Ascending aorta (tissue), 2 donors: ENCODE data around the gene ATXN3. TPM values are rescaled to one million over a fixed set of nuclear protein-coding genes. Genes with fewer than 3 reads are reported as not detected.

ENCODE experiments used
- DNase-seq, 2 donors: peaks; one replicate each; pipeline ENCODE4 v3.0.0-alpha.2; 2019; ENCODE audit warnings: low spot score in 2 of 2
- H3K27ac ChIP-seq, 2 donors: fragments of 200-600 bp; sonication (generic); one replicate each; pipeline ENCODE4 v1.5.1; 2016 to 2017; ENCODE audit warnings: mild to moderate bottlenecking in 1 of 2
- H3K27me3 ChIP-seq: fragments of 200-600 bp; sonication (generic); one replicate; pipeline ENCODE4 v1.5.1; 2017
- H3K36me3 ChIP-seq, 2 donors: fragments of 200-600 bp; sonication (generic); one replicate each; pipeline ENCODE4 v1.5.1; 2016
- H3K4me1 ChIP-seq, 2 donors: fragments of 200-600 bp; sonication (generic); one replicate each; pipeline ENCODE4 v1.5.1; 2016 to 2017; ENCODE audit warnings: mild to moderate bottlenecking in 1 of 2
- H3K4me3 ChIP-seq, 2 donors: fragments of 200-600 bp; sonication (generic); one replicate each; pipeline ENCODE4 v1.5.1; 2016 to 2017; ENCODE audit warnings: mild to moderate bottlenecking in 1 of 2
- H3K9me3 ChIP-seq, 2 donors: fragments of 200-600 bp; sonication (generic); one replicate each; pipeline ENCODE4 v1.5.1; 2016
- intact Hi-C: fragments of 100-400 bp; cut with DNase I; formaldehyde crosslinking; loops from one replicate; pipeline ENCODE4 v1.15.1; 2023
- total RNA-seq: library from RNA; depleted of rRNA; stranded (reverse); fragments of >200 nt; gene quantifications from one replicate; pipeline ENCODE4 v1.1.0, GENCODE V29; 2016
- TF ChIP-seq, protein P1 (sequence below), 3 experiments: fragments of 200-600 bp in 2 of 3; fragments of 450-650 bp in 1 of 3; sonication (generic) in 2 of 3; IDR thresholded peaks; one replicate each; pipeline ENCODE4 v1.5.1; 2016 to 2019; ENCODE audit warnings: antibody characterized with exemption in 3 of 3, mild to moderate bottlenecking in 1 of 3, moderate library complexity in 1 of 3

The ATXN3 gene
- total RNA-seq, 1 donor from 2014 or later = 90.4 TPM

DNA sequence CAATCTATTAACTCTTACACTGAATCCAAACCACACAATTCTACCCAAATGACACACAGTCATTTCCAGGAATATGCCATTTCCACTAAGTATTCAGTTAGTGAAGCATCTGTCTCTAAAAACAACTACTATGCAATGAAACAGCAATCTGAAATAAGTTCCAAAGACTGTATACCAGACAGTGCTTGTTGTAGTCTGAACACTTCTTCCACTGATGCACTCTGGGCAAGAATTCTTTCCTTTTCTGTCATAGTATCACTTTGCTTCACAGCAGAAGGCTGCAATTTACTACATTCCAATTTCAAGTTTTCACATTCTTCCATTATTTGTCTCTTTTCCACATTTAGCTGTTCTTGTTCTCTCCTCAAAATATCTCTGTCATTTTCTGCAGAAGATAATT, 92.3 kb downstream of the ATXN3 start:
- H3K4me1 ChIP-seq = no peaks in the 10 kb centered on the region
- peaks cover 57 to 67% of the 10 kb centered on the region in 2 donors for H3K36me3 ChIP-seq
- TF ChIP-seq, protein P1, sequence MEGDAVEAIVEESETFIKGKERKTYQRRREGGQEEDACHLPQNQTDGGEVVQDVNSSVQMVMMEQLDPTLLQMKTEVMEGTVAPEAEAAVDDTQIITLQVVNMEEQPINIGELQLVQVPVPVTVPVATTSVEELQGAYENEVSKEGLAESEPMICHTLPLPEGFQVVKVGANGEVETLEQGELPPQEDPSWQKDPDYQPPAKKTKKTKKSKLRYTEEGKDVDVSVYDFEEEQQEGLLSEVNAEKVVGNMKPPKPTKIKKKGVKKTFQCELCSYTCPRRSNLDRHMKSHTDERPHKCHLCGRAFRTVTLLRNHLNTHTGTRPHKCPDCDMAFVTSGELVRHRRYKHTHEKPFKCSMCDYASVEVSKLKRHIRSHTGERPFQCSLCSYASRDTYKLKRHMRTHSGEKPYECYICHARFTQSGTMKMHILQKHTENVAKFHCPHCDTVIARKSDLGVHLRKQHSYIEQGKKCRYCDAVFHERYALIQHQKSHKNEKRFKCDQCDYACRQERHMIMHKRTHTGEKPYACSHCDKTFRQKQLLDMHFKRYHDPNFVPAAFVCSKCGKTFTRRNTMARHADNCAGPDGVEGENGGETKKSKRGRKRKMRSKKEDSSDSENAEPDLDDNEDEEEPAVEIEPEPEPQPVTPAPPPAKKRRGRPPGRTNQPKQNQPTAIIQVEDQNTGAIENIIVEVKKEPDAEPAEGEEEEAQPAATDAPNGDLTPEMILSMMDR (IDR thresholded peaks at IDR 0.05) = no peak
- H3K4me3 ChIP-seq = no peak overlapping the region
- H3K9me3 ChIP-seq = no peaks in the 10 kb centered on the region
- no peaks in the 10 kb centered on the region for H3K27me3 ChIP-seq
- intact Hi-C loops = no loop called here
- no peak for DNase-seq
- no peak overlapping the region for H3K27ac ChIP-seq

DNA sequence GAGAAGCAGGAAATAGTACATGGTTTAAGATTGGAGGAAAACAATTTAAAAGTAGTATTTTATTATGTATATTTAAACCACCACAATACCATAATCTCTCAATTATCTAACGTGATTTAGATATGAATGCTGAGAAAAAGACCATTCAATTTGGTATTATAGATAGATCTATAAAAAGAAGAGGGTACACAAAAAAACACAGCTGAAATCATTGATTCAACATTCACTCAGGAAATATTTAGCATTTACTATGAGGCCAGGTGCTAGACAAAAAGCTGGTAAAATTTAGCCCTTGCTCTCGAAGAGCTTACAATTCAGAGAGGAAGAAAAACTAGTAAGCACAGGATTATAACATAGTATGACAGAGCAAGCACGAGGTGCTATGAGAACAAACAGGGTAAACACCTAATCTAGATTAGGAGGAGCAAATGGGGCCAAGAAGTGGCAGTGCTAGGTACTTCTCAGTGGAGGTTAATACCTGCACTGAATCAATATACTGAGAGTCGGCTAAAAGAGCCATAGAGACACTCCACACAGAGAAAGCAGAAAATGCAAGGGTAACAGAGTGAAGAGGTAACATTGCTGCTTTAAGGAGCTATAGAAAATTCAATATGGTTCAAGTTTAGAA, 94.1 kb downstream of the ATXN3 start:
- Histone ChIP-seq H3K27ac (no peak overlapping the region), H3K36me3 (peaks cover 62 to 79% of the 10 kb centered on the region in 2 donors), H3K9me3 (no peaks in the 10 kb centered on the region), H3K4me3 (no peak overlapping the region), H3K4me1 (no peaks in the 10 kb centered on the region), H3K27me3 (no peaks in the 10 kb centered on the region)
- TF ChIP-seq, protein P1 (IDR thresholded peaks at IDR 0.05) = no peak
- no peak for DNase-seq
- intact Hi-C loops = no loop called here

GRCh38 chr14:92010644-92011043, 95.7 kb downstream of the ATXN3 start:
- no peak for DNase-seq
- intact Hi-C loops = no loop called here
- Histone ChIP-seq H3K4me3 (no peak overlapping the region), H3K4me1 (no peaks in the 10 kb centered on the region), H3K9me3 (no peaks in the 10 kb centered on the region), H3K27me3 (no peaks in the 10 kb centered on the region), H3K27ac (no peak overlapping the region), H3K36me3 (peaks cover 62 to 78% of the 10 kb centered on the region in 2 donors)
- TF ChIP-seq, protein P1 (IDR thresholded peaks at IDR 0.05) = no peak

GRCh38 chr14:92009604-92010003, 96.8 kb downstream of the ATXN3 start:
- Histone ChIP-seq H3K4me1 (no peaks in the 10 kb centered on the region), H3K9me3 (no peaks in the 10 kb centered on the region), H3K27ac (no peak overlapping the region), H3K4me3 (no peak overlapping the region), H3K27me3 (no peaks in the 10 kb centered on the region), H3K36me3 (peaks cover 60 to 78% of the 10 kb centered on the region in 2 donors)
- intact Hi-C loops = no loop called here
- no peak for DNase-seq
- TF ChIP-seq, protein P1 (IDR thresholded peaks at IDR 0.05) = no peak

Other genes with a start within 250 kb of the ATXN3 start
- 37.8 TPM for gene TC2N, start 239.0 kb downstream of the ATXN3 start, total RNA-seq
- gene FBLN5, start 158.9 kb downstream of the ATXN3 start, total RNA-seq = 280 TPM
- 8.8 TPM for gene TRIP11, start 66.5 kb downstream of the ATXN3 start, total RNA-seq
- 867 TPM for gene NDUFB1, start 15.1 kb upstream of the ATXN3 start, total RNA-seq
- gene CPSF2, start 15.4 kb upstream of the ATXN3 start, total RNA-seq = 8.0 TPM
- not detected for gene SLC24A4, start 216.6 kb upstream of the ATXN3 start, total RNA-seq